HG03139 (cell line): ENCODE data around the gene PRDM5.

Experiments
- ATAC-seq: cut with Tn5 transposase; IDR thresholded peaks from one replicate; pipeline ENCODE4 v1.9.1; 2021; ENCODE audit not compliant: unreplicated experiment

Gene PRDM5

GRCh38 chr4:120922381-120923206 is at the start of gene PRDM5:
TSS of gene PRDM5 (minus strand) at chr4:120922726. CDS start at chr4:120922608, 118 bp downstream.
- no peak for ATAC-seq

GRCh38 chr4:120971884-120972283 is 49.4 kb upstream of the PRDM5 start:
- ATAC-seq = no peak

GRCh38 chr4:120965938-120966337 is 43.4 kb upstream of the PRDM5 start:
- no peak for ATAC-seq

GRCh38 chr4:120964596-120964995 is 42.1 kb upstream of the PRDM5 start:
- no peak for ATAC-seq

GRCh38 chr4:120963449-120963848 is 40.9 kb upstream of the PRDM5 start:
- ATAC-seq = no peak

GRCh38 chr4:120960656-120961267 is 38.2 kb upstream of the PRDM5 start:
- ATAC-seq = no peak

- ATAC-seq = no peak
Measured at GRCh38 chr4:120948382-120948781, 25.9 kb upstream of the PRDM5 start.

GRCh38 chr4:120942776-120943175 is 20.2 kb upstream of the PRDM5 start:
- no peak for ATAC-seq

GRCh38 chr4:120940547-120940946 is 18.0 kb upstream of the PRDM5 start:
- ATAC-seq = no peak

- no peak for ATAC-seq
Measured at GRCh38 chr4:120939693-120940092, 17.2 kb upstream of the PRDM5 start.

- ATAC-seq = no peak
Measured at GRCh38 chr4:120929847-120930246, 7.3 kb upstream of the PRDM5 start.

- no peak for ATAC-seq
Measured at GRCh38 chr4:120927801-120928409, 5.4 kb upstream of the PRDM5 start.

- no peak for ATAC-seq
Measured at GRCh38 chr4:120926358-120927025, 4.0 kb upstream of the PRDM5 start.

GRCh38 chr4:120924931-120925330 is 2.4 kb upstream of the PRDM5 start:
- no peak for ATAC-seq

GRCh38 chr4:120923207-120923522 is 639 bp upstream of the PRDM5 start:
- no peak for ATAC-seq

- no peak for ATAC-seq
Measured at GRCh38 chr4:120921456-120922380, 808 bp downstream of the PRDM5 start.

- ATAC-seq = no peak
Measured at GRCh38 chr4:120920666-120921065, 1.9 kb downstream of the PRDM5 start.

- no peak for ATAC-seq
Measured at GRCh38 chr4:120919358-120919757, 3.2 kb downstream of the PRDM5 start.

- no peak for ATAC-seq
Measured at GRCh38 chr4:120918788-120919187, 3.7 kb downstream of the PRDM5 start.

- ATAC-seq = no peak
Measured at GRCh38 chr4:120918092-120918491, 4.4 kb downstream of the PRDM5 start.

GRCh38 chr4:120916937-120917336 is 5.6 kb downstream of the PRDM5 start:
- no peak for ATAC-seq
